B cell (primary cell): ENCODE data around the gene ITGA3. TPM values are rescaled to one million over a fixed set of nuclear protein-coding genes. Genes with fewer than 3 reads are reported as not detected.

Source experiments
- ATAC-seq: fragments of 200-7000 bp; cut with Tn5 transposase; one replicate; pipeline ENCODE4 v1.10.0; 2021; ENCODE audit warnings: low read depth, mild to moderate bottlenecking, moderate number of reproducible peaks, moderate library complexity
- CTCF ChIA-PET: fragments of 350-600 bp; sonication (Branson Sonifier 250); formaldehyde crosslinking; loops from one replicate; lab custom pipeline; 2021; ENCODE audit warnings: antibody characterized with exemption, inconsistent platforms; lab: Charles Lee
- POLR2A ChIA-PET: fragments of 350-600 bp; sonication (Branson Sonifier 250); formaldehyde crosslinking; loops from one replicate; lab custom pipeline; 2021; ENCODE audit warnings: antibody characterized with exemption; lab: Charles Lee
- DNase-seq: peaks from one replicate; pipeline ENCODE4 v3.0.0; 2013
- H2AFZ ChIP-seq: 2 replicates; pipeline ENCODE4 v1.6.1; 2012; ENCODE audit warnings: mild to moderate bottlenecking, low read depth, low read length; ENCODE audit not compliant: insufficient read depth, poor library complexity, severe bottlenecking
- H3K27ac ChIP-seq, 2 donors: 1 replicate in 1 of 2; 2 replicates in 1 of 2; pipeline ENCODE4 v1.5.1; 2012 to 2013; ENCODE audit warnings: low read length in 2 of 2, mild to moderate bottlenecking in 2 of 2, moderate library complexity in 1 of 2
- H3K27me3 ChIP-seq, 4 experiments: fragments of 200-600 bp in 1 of 4; sonication (generic) in 1 of 4; replicated peaks in 1 of 4; 1 replicate in 2 of 4; 2 replicates in 2 of 4; pipeline versions ENCODE4 v1.6.1 to v1.7.0; 2013 to 2016; ENCODE audit warnings: low read length in 3 of 4, mild to moderate bottlenecking in 2 of 4, mixed read lengths in 1 of 4, moderate library complexity in 1 of 4; ENCODE audit not compliant: insufficient read depth in 4 of 4, control insufficient read depth in 3 of 4; ENCODE audit errors: control extremely low read depth in 1 of 4
- H3K36me3 ChIP-seq, 2 experiments: replicated peaks in 1 of 2; 1 replicate in 1 of 2; 2 replicates in 1 of 2; pipeline versions ENCODE4 v1.6.1 to v1.7.1; 2013; ENCODE audit warnings: low read length in 1 of 2; ENCODE audit not compliant: insufficient read depth in 2 of 2, control insufficient read depth in 1 of 2; ENCODE audit errors: control extremely low read depth in 1 of 2, extremely low read depth in 1 of 2
- H3K4me1 ChIP-seq, 2 donors: fragments of 200-600 bp in 1 of 2; sonication (generic) in 1 of 2; 1 replicate in 1 of 2; 2 replicates in 1 of 2; pipeline versions ENCODE4 v1.5.1 to v1.6.1; 2013 to 2017; ENCODE audit warnings: low read length in 2 of 2; ENCODE audit not compliant: control insufficient read depth in 2 of 2, insufficient read depth in 2 of 2
- H3K4me2 ChIP-seq: replicated peaks from 2 replicates; pipeline ENCODE3; 2012; ENCODE audit warnings: mild to moderate bottlenecking, low read depth, low read length; ENCODE audit not compliant: poor library complexity, severe bottlenecking
- H3K4me3 ChIP-seq, 5 experiments: fragments of 200-600 bp in 1 of 5; sonication (generic) in 1 of 5; 1 replicate in 3 of 5; 2 replicates in 2 of 5; pipeline versions ENCODE4 v1.5.1 to v1.7.0; 2011 to 2016; ENCODE audit warnings: low read length in 4 of 5, mild to moderate bottlenecking in 4 of 5, low read depth in 2 of 5, control low read depth in 1 of 5, moderate library complexity in 1 of 5; ENCODE audit not compliant: insufficient read depth in 1 of 5; ENCODE audit errors: control extremely low read depth in 1 of 5, extremely low read depth in 1 of 5
- H3K79me2 ChIP-seq: fragments of 200-600 bp; sonication (generic); one replicate; pipeline ENCODE4 v1.6.0; 2016; ENCODE audit warnings: low read length; ENCODE audit not compliant: control insufficient read depth, insufficient read depth
- H3K9ac ChIP-seq: fragments of 200-600 bp; sonication (generic); 2 replicates; pipeline ENCODE4 v1.6.1; 2017; ENCODE audit warnings: mild to moderate bottlenecking, low read length, moderate library complexity
- H3K9me3 ChIP-seq, 3 donors: one replicate each; pipeline versions ENCODE4 v1.6.1 to v1.7.1; 2013; ENCODE audit warnings: low read length in 2 of 3; ENCODE audit not compliant: control insufficient read depth in 2 of 3, insufficient read depth in 1 of 3; ENCODE audit errors: control extremely low read depth in 1 of 3
- H4K20me1 ChIP-seq: 2 replicates; pipeline ENCODE4 v1.6.0; 2012; ENCODE audit warnings: mild to moderate bottlenecking, low read length; ENCODE audit not compliant: insufficient read depth, control insufficient read depth, poor library complexity, severe bottlenecking
- H3K27ac Mint-ChIP-seq: one replicate; pipeline ENCODE4 v1.8.0; 2021; ENCODE audit warnings: mixed read lengths
- H3K27me3 Mint-ChIP-seq: one replicate; pipeline ENCODE4 v1.8.0; 2021; ENCODE audit warnings: mixed read lengths
- H3K4me1 Mint-ChIP-seq: one replicate; pipeline ENCODE4 v1.8.0; 2021; ENCODE audit warnings: mixed read lengths
- H3K4me3 Mint-ChIP-seq: one replicate; pipeline ENCODE4 v1.8.0; 2021; ENCODE audit warnings: mixed read lengths
- H3K9me3 Mint-ChIP-seq: one replicate; pipeline ENCODE4 v1.8.0; 2022; ENCODE audit warnings: mixed read lengths; ENCODE audit not compliant: insufficient read depth
- EZH2 ChIP-seq: IDR thresholded peaks from 2 replicates; pipeline ENCODE4 v1.6.1; 2012; ENCODE audit warnings: borderline replicate concordance, low read depth, mild to moderate bottlenecking, moderate library complexity, low read length; ENCODE audit not compliant: insufficient read depth, poor library complexity, severe bottlenecking
- WGBS: methylation state at CpG from one replicate; pipeline ENCODE4 v1.1.5; 2013; ENCODE audit warnings: missing lambda C conversion rate; ENCODE audit not compliant: insufficient coverage; 5-methylcytosine and 5-hydroxymethylcytosine counted together
- intact Hi-C: fragments of 100-400 bp; cut with micrococcal nuclease; formaldehyde crosslinking; loops from one replicate; pipeline ENCODE4 v1.10.0; 2022
- polyA plus RNA-seq: library from polyadenylated mRNA; depleted of rRNA; stranded (reverse); fragments of >200 nt; gene quantifications from 2 replicates; pipeline ENCODE4 v1.2.3, GENCODE V29; 2012
- total RNA-seq, 2 donors: library from RNA; stranded (reverse); fragments of 120-200 nt in 1 of 2; gene quantifications; 1 replicate in 1 of 2; 2 replicates in 1 of 2; pipeline versions ENCODE4 v1.2.3 to v1.2.4, GENCODE V29; 2013 to 2022
- TF ChIP-seq, protein P1 (sequence below): fragments of 200-600 bp; IDR thresholded peaks from one replicate; pipeline ENCODE4 v1.8.0; 2022; ENCODE audit warnings: antibody characterized with exemption, mild to moderate bottlenecking

Gene ITGA3
- total and polyA plus RNA-seq, 2 donors (not counting 1 experiment from before 2014, with no cell fraction given), result 11.9 to 13.3 TPM

DNA sequence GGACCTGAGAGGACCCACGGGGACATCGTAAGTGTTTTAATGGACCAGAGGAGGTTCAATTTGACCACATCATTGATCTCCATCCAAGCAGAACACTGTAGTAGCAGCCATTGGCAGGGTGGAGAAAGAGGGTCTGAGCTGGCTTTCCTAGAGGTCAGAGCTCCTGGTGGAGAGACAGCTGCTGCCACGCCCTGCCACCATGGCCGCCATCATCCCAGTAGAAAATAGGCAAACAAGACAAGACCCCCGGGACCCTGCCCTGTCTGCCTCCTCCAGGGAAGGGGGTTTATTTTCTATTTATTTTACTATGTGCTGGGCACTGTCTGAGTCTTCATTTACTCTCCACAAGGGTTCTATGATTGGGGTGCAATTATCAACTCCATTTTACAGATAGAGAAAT, 11.4 kb upstream of the ITGA3 start:
- Histone ChIP-seq H3K27me3 (peaks cover 0 to 26% (median 6%) of the 10 kb centered on the region in 4 experiments), H3K27ac (no peak overlapping the region), H3K4me3 (no peak overlapping the region), H2AFZ (no peak overlapping the region), H3K4me1 (no peaks in the 10 kb centered on the region), H3K36me3 (no peaks in the 10 kb centered on the region), H3K4me2 (no peak overlapping the region), H3K9ac (no peak overlapping the region), H4K20me1 (no peaks in the 10 kb centered on the region), H3K9me3 (no peaks in the 10 kb centered on the region), H3K79me2 (no peaks in the 10 kb centered on the region)
- 96% methylated on average over 2 of the region's 5 CpGs for WGBS
- H3K4me3 Mint-ChIP-seq, result no peak overlapping the region
- TF ChIP-seq, protein P1, sequence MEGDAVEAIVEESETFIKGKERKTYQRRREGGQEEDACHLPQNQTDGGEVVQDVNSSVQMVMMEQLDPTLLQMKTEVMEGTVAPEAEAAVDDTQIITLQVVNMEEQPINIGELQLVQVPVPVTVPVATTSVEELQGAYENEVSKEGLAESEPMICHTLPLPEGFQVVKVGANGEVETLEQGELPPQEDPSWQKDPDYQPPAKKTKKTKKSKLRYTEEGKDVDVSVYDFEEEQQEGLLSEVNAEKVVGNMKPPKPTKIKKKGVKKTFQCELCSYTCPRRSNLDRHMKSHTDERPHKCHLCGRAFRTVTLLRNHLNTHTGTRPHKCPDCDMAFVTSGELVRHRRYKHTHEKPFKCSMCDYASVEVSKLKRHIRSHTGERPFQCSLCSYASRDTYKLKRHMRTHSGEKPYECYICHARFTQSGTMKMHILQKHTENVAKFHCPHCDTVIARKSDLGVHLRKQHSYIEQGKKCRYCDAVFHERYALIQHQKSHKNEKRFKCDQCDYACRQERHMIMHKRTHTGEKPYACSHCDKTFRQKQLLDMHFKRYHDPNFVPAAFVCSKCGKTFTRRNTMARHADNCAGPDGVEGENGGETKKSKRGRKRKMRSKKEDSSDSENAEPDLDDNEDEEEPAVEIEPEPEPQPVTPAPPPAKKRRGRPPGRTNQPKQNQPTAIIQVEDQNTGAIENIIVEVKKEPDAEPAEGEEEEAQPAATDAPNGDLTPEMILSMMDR, result no peak
- TF ChIP-seq EZH2, result no peak
- no peaks in the 10 kb centered on the region for H3K9me3 Mint-ChIP-seq
- DNase-seq (no peak), ATAC-seq (no peak)
- intact Hi-C loops, result no loop called here
- ChIA-PET POLR2A (no interaction called here), CTCF (interaction anchor here (1.2 kb wide), 1 partner anchor 47 kb away, joined by 3 read pairs; no protein-coding TSS in a partner anchor)
- no peak overlapping the region for H3K27ac Mint-ChIP-seq
- H3K27me3 Mint-ChIP-seq, result peaks cover 48% of the 10 kb centered on the region
- H3K4me1 Mint-ChIP-seq, result no peaks in the 10 kb centered on the region

DNA sequence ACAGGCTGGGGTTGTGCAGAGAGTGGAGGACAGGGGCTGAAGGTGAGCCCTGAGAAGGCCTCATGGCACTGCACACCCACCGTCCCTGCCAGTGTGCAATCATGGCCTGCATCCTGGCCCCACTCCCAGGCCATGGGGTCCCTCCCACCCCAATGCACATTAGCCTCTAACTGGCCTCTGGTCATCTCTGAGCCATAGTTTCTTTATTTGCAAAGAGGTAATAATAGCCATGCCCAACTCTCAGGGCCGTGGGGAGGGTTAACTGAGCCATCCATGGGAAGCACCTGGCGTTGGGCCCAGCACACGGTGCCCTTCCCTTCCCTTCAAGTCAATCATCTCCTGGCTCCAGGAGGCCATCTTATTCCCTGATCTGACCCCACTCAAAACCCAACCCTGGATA, 10.8 kb upstream of the ITGA3 start:
- no peak overlapping the region for H3K4me3 Mint-ChIP-seq
- H3K4me1 Mint-ChIP-seq, result no peaks in the 10 kb centered on the region
- Histone ChIP-seq H3K9ac (no peak overlapping the region), H3K36me3 (no peaks in the 10 kb centered on the region), H3K27me3 (peaks cover 0 to 26% (median 6%) of the 10 kb centered on the region in 4 experiments), H3K4me1 (no peaks in the 10 kb centered on the region), H2AFZ (no peak overlapping the region), H3K4me3 (no peak overlapping the region), H3K9me3 (no peaks in the 10 kb centered on the region), H3K4me2 (no peak overlapping the region), H3K79me2 (no peaks in the 10 kb centered on the region), H4K20me1 (no peaks in the 10 kb centered on the region), H3K27ac (no peak overlapping the region)
- POLR2A ChIA-PET, result no interaction called here
- peaks cover 49% of the 10 kb centered on the region for H3K27me3 Mint-ChIP-seq
- no peak for TF ChIP-seq EZH2
- TF ChIP-seq, protein P1, result no peak
- H3K9me3 Mint-ChIP-seq, result no peaks in the 10 kb centered on the region
- ATAC-seq, result no peak
- intact Hi-C loops, result no loop called here
- CTCF ChIA-PET, result interaction anchor here (0.8 to 1.5 kb wide), 3 partner anchors 14 to 48 kb away, joined by 3 to 7 read pairs (median 3); no protein-coding TSS in a partner anchor
- DNase-seq, result no peak
- no peak overlapping the region for H3K27ac Mint-ChIP-seq
- WGBS, result 89% methylated on average over 4 of the region's 4 CpGs
